AG04450 (cell line): ENCODE data around the gene FOXJ1. TPM values are rescaled to one million over a fixed set of nuclear protein-coding genes. Genes with fewer than 3 reads are reported as not detected.
A peak's percentile ranks its signal among the peaks of the same experiment; 100 is the strongest.

Experiments
- CTCF ChIA-PET: fragments of 300-600, 350-600 bp; formaldehyde crosslinking; extraction: SDS; loops from one replicate; lab custom pipeline; 2022; ENCODE audit warnings: antibody characterized with exemption, inconsistent platforms; lab: Charles Lee
- POLR2A ChIA-PET: fragments of 350-600 bp; formaldehyde crosslinking; extraction: SDS; loops from one replicate; lab custom pipeline; 2021; ENCODE audit warnings: antibody characterized with exemption, inconsistent platforms; lab: Yijun Ruan, JAX
- DNase-seq: peaks from one replicate; pipeline ENCODE4 v3.0.0-alpha.2; 2011; ENCODE audit warnings: low read depth, low spot score
- H3K27ac ChIP-seq: one replicate; pipeline ENCODE4 v1.5.1; 2012; ENCODE audit warnings: low read depth, low read length, control low read depth
- H3K27me3 ChIP-seq: one replicate; pipeline ENCODE4 v1.6.0; 2012; ENCODE audit warnings: low read length; ENCODE audit not compliant: control insufficient read depth, insufficient read depth
- H3K4me3 ChIP-seq: 2 replicates; pipeline ENCODE4 v1.5.1; 2011; ENCODE audit warnings: mild to moderate bottlenecking, low read depth, low read length, control low read depth
- H3K9me3 ChIP-seq: 2 replicates; pipeline ENCODE4 v1.5.1; 2012; ENCODE audit warnings: low read length; ENCODE audit not compliant: control insufficient read depth, insufficient read depth
- polyA plus RNA-seq: library from polyadenylated mRNA; depleted of rRNA; stranded (reverse); fragments of >200 nt; gene quantifications from 2 replicates; pipeline ENCODE4 v1.2.3, GENCODE V29; 2011
- TF ChIP-seq, protein P1 (sequence below): IDR thresholded peaks from 2 replicates; pipeline ENCODE4 v1.5.1; 2011; ENCODE audit warnings: low read depth, low read length, control low read depth, inconsistent platforms

FOXJ1 gene
- polyA plus RNA-seq, 1 experiment: not detected

DNA sequence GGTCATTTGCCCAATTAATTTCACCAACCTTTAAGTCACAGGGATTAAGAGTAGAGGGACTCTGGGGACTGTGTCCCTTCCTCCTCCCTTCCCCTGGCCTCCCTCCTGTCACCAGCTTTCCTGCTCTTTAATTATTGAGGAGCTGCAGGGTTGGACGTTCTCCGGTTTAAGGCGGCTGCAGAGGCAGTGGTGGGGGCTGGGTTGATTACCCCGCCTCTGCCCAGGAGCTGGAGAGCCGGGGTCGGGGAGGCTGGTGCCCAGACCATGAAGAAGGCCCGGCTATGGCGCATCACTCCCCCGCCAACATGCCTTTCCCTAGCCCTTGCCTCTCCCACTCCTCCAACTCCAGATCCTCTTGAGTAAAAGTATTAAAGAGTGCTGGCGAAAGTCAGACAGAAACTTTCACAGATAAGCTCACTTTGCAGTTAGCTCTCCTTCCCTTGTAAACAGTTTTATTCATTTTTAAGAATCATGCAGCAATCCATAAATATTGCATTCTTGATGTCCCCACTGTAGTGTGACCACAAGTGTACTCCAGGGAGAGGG is 1.1 kb upstream of the FOXJ1 start:
- H3K4me3 ChIP-seq: no peak overlapping the region
- no peak for DNase-seq
- H3K9me3 ChIP-seq: peaks cover 3% of the 10 kb centered on the region; the same call in 1 of the 2 replicates
- peaks cover 71% of the 10 kb centered on the region for H3K27me3 ChIP-seq
- CTCF ChIA-PET: interaction anchor here (1.0 to 1.5 kb wide), 2 partner anchors 10 to 16 kb away, joined by 3 to 4 read pairs; no protein-coding TSS in a partner anchor
- H3K27ac ChIP-seq: no peak overlapping the region
- TF ChIP-seq, protein P1, sequence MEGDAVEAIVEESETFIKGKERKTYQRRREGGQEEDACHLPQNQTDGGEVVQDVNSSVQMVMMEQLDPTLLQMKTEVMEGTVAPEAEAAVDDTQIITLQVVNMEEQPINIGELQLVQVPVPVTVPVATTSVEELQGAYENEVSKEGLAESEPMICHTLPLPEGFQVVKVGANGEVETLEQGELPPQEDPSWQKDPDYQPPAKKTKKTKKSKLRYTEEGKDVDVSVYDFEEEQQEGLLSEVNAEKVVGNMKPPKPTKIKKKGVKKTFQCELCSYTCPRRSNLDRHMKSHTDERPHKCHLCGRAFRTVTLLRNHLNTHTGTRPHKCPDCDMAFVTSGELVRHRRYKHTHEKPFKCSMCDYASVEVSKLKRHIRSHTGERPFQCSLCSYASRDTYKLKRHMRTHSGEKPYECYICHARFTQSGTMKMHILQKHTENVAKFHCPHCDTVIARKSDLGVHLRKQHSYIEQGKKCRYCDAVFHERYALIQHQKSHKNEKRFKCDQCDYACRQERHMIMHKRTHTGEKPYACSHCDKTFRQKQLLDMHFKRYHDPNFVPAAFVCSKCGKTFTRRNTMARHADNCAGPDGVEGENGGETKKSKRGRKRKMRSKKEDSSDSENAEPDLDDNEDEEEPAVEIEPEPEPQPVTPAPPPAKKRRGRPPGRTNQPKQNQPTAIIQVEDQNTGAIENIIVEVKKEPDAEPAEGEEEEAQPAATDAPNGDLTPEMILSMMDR: no peak
- POLR2A ChIA-PET: no interaction called here

DNA sequence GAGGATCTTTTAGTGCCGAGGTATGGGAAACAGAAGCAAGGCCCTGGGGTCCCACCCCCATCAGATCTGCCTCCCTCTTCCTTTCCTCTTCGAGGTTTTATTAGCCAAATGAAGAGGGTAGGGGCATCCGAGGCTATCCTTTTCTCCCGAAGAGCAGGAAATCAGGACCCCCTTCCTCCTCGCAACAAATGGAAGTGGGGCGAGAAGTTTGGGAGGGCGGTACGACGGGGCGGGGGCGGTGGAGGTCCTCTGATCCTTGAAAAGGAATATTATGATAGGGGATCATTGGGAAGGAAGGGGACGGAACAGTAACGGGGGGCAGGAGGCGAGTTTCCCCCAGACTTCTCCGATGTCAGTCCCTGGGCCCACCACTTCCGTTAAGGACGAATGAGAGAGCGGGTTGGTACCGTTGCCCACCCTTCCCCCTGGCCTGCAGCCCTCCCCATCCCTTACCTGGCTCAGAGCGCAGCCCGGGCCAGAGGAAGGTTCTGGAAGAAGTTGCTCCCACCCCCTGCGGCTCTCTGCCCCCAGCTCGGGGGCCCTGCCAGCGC is 309 bp downstream of the FOXJ1 start:
- POLR2A ChIA-PET: interaction anchor here (0.6 kb wide), 1 partner anchor 19 kb away, joined by 7 read pairs; no protein-coding TSS in a partner anchor
- TF ChIP-seq, protein P1: no peak
- Histone ChIP-seq H3K27me3 (peaks cover 82% of the 10 kb centered on the region), H3K27ac (no peak overlapping the region), H3K4me3 (peak overlapping the region; percentile 59), H3K9me3 (peaks cover 3% of the 10 kb centered on the region; the same call in 1 of the 2 replicates)
- CTCF ChIA-PET: interaction anchor here (1.0 kb wide), 1 partner anchor 138 kb away, joined by 3 read pairs; no protein-coding TSS in a partner anchor
- no peak for DNase-seq

DNA sequence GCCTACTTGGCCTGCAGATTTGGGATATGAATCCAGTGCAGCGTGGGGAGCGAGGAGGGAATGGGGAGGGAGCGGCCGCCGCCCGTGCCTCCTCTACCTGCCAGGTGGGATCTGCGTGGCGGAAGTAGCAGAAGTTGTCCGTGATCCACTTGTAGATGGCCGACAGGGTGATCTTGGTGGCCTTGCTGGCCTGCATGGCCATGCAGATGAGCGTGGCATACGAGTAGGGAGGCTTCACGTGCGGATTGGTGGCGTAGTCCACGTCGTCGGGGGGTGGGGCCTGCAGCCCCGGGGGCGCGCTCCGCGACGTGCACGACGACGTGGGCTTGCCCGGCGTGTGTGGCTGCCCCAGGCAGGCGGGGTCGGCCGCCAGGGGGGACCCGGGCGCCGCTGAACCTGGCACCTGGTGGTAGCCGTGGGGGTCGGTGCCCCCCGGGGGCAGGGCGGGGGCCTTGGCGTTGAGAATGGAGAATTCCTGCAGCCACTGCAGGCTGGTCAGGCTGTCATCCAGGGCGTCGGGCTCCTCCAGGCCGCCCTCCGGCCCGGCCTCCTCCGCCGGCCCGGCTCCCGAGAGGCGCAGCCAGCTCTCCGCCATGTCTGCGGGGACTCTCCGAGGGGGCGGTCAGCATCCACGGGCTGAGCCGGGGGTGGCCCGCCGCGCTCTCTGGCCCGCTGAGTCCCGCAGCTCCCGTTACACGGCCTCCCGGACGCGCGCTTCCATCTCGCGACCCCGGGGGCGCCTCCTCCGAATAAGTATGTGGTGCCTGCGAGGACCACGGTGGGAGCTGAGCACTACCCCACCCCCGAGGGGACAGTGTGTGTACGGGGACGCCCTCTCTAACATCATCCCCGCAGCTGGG is 1.0 kb downstream of the FOXJ1 start:
- Histone ChIP-seq H3K4me3 (no peak overlapping the region), H3K9me3 (peaks cover 3% of the 10 kb centered on the region; the same call in 1 of the 2 replicates), H3K27ac (no peak overlapping the region), H3K27me3 (peaks cover 86% of the 10 kb centered on the region)
- no peak for DNase-seq
- POLR2A ChIA-PET: interaction anchor here (0.5 kb wide), 1 partner anchor 285 kb away, joined by 4 read pairs; the partner anchor contains the start of gene WBP2
- TF ChIP-seq, protein P1: no peak
- CTCF ChIA-PET: no interaction called here

DNA sequence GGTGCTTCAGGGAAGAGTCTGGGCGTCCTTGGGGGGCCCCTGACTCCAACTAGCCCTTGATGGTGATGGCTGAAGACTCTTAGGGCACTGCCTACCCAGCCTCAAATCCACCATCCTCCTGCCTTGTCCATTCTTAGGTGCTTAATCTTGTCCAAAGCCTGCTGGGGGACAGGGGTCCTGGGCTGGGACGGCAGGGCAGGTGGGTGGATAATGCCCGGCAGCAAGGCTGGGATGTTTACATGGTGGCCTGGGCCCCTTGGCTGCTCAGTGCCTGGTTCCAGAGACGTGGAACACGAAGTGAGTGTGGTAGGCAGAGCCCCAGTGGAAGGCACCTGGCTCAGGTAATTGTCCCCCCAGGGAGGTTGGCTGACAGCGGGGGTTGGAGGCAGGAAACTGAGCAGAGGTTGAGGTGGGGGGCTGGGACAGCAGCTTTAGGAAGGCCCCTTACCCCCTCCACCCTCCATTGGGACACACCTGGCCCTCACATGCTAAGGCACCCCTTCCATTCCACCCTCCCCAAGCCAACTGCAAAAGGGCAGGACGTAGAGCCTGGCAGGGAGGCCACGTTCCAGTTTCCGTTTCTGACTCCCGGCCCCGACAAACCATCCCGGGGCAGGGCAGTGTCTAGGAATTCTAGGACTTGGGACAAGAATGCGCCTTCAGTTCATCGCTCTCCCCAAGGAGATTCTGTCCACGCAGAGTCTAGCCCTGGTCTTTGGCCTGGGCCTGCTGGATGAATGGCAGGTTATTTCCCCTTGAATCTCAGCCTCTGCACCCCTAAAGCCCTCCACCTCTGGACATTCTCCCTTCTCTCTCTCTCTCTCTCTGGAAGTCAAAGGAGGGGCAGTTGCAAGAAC is 1.9 kb downstream of the FOXJ1 start:
- Histone ChIP-seq H3K27me3 (peaks cover 95% of the 10 kb centered on the region), H3K27ac (no peak overlapping the region), H3K4me3 (no peak overlapping the region), H3K9me3 (peaks cover 3% of the 10 kb centered on the region; the same call in 1 of the 2 replicates)
- CTCF ChIA-PET: interaction anchor here (0.9 kb wide), 1 partner anchor 141 kb away, joined by 3 read pairs; no protein-coding TSS in a partner anchor
- POLR2A ChIA-PET: no interaction called here
- DNase-seq: no peak
- TF ChIP-seq, protein P1: no peak
